Stimulated activated naive CD4-positive, alpha-beta T cell (primary cell): ENCODE results near the gene KIAA0513.
"Not testable (repeated sequence)": the region's sequence is repeated elsewhere in the genome, so short reads cannot be mapped to it uniquely, and the experiment has no call there.

Source experiments
- DNase-seq, 6 experiments: peaks; one replicate each; lab custom pipeline; 2025; lab: John Stamatoyannopoulos, UW

Gene KIAA0513

DNA sequence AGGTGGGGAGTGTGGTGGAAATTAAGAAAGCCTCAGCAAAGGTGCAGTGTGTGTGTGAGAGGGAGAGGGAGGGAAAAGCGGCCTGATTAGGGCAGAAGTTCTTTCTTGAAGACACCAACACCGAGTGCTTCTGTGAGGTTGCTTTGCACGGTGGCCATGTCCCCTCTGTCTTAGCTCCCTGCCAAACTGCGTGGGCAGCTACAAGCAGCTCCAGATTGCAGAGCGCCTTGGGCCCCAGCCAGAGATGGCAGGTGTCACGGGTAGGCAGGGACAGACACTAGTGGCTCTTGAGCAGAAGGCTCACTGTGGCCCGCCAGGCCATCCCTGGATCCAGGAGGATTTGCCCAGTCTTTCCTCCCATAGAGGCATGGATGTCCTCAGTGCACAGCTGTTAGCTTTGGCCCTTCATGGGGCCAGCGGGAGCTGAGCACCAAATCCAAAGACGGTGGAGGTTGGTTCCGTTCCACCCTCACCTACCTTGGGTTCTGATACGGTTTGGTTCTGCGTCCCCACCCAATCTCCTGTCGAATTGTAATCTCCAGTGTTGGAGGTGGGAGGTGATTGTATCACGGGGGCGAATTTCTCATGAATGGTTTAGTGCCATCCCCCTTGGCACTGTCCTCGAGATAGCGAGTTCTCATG, 21.4 kb downstream of the KIAA0513 start:
- DNase-seq = no peak

DNA sequence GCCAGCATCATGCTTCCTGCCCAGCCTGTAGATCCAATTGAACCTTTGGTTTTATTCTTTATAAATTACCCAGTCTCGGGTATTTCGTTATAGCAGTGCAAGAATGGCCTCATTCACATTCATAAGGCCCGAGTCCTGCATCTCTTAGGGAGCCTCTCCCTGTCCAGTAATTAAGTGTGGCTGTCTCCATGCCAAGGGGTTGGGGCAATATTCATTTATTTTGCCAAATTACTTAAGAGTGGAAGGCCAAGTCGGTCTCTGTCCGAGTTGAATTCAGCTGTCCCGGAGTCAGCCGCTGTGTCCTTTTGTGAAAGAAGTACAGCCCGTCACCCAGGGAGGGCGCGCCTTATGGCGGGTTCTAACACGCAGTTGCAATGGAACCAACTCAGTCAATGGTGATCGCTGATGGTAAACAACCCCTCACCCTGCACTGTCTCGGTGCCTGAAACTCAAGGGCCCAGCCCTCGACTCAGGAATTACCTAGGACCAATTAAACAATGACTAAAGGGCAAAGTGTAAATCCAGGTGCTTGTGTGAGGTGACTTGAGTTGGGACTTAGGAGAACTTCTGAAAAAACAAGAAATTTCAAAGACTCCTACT, 22.2 kb downstream of the KIAA0513 start:
- no peak for DNase-seq

DNA sequence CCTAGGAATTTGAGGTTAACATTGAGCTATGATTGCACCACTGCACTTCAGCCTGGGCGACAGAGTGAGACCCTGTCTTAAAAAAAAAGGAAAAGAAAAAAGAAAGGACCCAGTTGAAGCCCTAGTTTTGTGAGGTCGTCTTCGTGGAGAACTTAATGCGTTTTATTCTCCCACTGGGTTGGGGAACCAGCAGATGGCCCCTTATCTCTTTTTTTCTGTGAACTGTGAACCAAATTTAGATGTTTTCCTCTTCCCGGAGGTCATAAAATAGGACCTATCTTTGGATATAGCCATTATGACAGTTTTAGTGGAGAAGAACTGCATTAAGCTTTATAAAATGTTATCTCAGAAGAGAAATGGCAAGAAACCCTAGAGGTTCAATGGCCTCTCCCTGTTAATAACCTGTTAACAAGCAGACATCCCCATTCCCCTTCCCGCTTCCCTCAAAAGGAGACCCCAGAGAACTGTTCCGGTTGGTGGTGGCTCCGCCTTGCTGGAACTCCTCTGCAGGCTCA, 23.5 kb downstream of the KIAA0513 start:
- DNase-seq = no peak

DNA sequence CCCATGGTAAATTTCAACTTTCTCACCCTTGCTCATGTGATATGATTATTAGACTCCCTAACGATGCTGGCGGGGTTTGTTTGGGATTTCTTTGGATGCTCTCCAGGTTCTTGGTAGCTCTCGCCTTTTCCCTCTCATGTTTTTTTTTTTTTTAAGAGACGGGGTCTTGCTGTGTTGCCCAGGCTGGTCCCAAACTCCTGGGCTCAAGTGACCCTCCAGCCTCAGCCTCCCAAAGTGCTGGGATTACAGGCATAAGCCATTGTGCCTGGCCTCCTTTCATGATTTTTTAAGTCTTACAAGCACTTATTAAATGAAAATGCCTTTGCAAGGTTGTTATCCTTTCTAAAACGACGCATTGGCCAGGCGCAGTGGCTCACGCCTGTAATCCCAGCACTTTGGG, 24.1 kb downstream of the KIAA0513 start:
- DNase-seq = no peak

- no peak for DNase-seq
Observed at GRCh38 chr16:85052536-85052935, 24.9 kb downstream of the KIAA0513 start.

GRCh38 chr16:85054321-85054720, 26.7 kb downstream of the KIAA0513 start:
- not testable (repeated sequence) for DNase-seq

DNA sequence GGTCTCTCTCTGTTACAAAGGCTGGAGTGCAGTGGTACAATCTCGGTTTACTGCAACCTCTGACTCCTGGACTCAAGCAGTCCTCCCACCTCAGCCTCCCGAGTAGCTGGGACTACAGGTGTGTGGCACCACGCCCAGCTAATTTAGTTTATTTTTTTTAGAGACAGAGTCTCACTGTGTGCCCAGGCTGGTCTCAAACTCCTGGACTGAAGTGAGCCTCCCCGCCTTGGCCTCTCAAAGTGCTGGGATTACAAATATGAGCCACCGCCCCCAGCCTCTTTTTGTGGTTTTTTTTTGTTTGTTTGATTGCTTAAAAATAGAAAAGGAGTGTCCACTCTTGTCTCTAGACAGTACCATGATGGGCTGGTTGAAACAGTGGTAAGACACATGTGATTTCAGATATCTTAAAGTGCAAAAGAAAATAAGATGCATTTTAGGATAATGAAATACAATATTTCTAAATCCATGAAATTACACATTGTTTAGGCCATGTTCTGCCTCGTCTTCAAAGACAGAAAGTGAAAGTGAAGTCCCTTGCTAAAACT, 27.4 kb downstream of the KIAA0513 start:
- no peak for DNase-seq

DNA sequence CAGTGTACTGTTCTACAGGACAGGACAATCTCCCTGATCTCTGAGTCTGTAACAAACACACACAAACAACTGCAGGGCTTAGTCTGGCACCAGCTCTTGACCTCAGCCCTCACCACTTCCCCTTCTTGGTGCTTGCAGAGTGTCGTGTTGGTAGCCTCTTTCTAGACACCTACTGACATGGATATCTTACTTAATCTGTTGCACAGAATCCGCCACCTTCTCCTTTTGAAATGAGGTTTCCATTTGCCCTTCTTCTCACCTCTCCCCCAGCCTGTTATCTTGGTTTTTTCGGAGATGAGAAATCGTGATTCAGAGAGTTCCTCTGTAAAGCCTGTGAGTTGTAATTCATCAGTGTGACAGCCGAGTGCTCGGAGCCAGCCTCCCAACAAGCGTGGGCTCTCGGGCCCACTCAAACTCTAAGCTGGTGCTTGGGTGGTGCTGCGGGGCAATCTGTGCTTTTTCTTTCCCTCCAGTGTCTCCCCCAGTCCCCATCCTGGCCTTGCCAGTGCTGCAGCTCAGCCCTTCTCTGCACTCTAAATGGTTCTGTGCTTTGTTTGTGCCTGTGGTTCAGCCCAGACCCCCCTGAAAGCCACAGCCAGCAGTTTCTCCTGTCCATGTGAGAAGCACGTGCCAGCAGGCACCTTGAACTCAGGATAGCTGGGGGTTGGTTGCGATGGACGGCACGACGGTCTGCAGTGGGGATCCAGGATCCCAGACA, 28.1 kb downstream of the KIAA0513 start:
- DNase-seq = peak; percentile 19 to 89 (median 57)

DNA sequence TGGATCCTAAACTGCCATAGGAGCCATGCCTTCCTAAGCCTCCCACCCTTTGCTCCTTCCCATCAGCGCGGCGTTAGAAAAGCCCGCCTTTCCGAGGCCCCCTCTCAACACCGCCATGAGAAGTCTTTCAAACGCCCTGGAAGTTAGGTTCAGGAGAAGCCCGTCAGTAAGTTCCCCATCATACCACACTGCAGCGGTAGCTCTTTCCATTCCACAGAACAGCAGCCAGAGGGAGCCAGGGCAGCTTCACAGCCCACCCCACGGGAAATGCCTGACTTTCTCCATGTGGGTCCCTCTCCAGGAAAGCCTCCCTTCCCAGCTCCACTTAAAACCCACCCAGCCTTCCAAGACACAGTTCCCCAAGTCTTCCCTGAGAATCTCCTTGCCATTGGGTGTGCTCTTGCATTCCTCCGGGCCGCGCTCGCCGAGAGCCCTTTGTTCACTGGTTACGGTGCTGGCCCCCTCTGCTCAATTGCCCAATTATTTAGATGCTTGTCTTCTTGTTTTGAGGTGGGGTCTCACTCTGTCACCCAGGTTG, 28.7 kb downstream of the KIAA0513 start:
- DNase-seq = peak in 1 of 6 experiments; percentile 13

DNA sequence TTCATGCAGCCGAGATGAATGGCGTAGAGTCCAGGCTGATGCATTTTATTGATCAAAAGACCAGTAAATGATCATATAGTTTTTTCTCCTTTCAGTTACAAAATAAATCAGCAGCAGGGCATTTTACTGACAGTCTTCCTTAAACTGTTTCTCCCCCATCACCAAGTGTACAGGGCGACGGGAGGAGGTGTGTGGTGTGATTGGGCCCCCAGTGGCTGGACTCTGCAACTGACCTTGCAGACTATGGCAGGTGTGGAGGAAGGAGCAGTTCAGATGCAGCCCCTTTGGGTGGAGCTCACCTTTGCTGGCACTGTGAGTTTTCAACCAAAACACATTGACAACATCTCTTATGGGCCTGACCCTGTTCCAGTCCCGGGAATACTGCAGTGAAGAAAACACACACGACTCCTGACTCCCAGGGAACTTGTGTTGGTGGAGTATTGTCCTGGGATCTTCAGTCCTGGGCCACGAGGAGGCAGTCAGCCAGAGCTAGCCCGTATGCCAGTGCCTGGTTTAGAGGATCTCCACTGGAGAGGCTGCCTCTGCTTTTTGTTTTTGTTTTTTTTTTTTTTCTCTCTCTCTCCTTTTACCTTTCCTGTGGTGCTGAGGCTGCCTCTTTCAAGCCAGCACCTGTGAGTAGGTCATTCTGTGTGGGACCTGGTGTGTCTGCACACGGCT, 29.8 kb downstream of the KIAA0513 start:
- DNase-seq = no peak

DNA sequence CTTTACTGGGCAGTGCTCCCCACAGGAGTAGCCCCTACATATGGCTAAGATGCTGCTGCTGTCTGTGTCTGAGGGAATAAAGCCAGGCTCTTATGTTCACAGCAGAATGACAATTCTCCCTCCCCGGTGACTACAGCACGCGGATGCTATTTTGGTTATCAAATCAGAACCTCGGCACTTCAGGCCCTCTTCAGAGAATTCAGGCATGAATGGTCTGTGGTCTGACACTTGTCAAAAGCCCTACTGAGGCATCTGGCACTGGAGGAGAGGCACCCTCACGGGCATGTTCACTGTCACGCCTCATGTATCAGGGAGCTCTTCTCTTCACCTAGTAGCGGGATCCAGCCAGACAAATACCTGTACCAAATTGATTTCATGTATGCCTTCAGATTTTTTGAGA, 30.4 kb downstream of the KIAA0513 start:
- no peak for DNase-seq

- DNase-seq = no peak
Observed at GRCh38 chr16:85058909-85059308, 31.3 kb downstream of the KIAA0513 start.

DNA sequence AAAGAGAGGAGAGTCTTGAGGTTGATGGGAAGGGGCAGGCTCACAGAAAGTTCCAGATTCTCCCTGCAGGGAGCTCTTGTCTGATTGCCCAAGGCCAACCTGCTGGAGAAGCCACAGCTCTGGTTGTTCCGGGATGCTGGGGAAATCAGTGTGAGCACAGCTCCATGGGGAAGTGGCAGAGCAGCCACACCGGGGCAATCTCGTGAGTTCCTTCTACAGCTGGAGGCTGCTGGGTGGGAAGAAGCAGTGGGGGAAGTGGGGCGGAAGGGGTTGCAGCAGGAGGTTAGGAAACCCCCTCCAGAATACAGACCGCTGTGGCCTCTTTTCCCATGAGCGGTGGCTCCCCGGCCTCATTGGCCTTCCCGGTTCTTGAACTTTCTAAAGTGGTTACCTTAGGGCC, 34.0 kb downstream of the KIAA0513 start:
- no peak for DNase-seq

- no peak for DNase-seq
Observed at GRCh38 chr16:85062323-85062722, 34.7 kb downstream of the KIAA0513 start.

GRCh38 chr16:85062845-85063244, 35.2 kb downstream of the KIAA0513 start:
- DNase-seq = no peak

GRCh38 chr16:85064186-85064585, 36.6 kb downstream of the KIAA0513 start:
- no peak for DNase-seq

DNA sequence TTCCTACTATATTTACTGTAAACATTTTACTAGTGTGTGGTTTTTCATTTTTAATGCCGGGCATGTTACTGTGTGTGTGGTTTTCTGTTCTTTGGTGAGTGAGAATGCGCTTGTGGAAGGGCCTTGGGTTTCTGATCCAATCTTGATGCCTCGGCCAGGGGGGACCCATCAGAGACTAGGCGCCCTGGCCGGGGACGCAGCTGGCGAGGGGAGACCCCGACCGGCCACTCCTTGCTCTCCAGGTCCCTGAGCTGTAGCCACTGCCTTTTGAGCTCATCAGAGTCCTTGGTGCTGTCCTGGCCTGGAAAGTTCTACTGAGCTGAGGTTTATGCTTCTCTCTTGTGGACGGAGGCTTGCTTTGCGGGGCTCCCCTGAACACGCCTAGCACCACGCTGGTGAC, 37.5 kb downstream of the KIAA0513 start:
- no peak for DNase-seq

DNA sequence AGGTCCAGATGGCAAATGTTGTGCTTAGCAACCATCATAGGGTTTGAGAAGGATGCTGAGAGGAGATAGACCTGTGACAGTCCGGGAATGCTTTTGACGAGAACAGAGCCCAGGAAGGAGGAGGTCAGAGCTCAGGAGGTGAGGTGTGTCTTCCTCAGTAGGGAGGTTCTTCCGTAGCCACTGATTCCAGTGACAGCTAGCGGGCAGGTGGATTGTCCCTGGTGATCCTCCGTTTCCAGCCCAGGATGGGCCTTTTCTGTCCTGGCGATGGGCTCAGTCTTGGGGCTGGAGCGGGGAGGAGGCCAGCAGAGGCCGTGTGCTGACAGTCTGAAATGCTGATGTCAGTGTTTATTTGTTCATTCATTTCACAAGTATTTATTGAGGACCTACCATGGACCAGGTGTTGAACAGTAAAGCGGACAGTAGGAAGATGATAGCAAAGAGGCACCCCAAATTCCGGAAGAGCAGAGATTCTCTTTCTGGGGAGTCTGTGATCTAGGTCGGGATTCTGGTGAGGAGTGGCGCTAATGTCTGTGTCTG, 38.8 kb downstream of the KIAA0513 start:
- no peak for DNase-seq

DNA sequence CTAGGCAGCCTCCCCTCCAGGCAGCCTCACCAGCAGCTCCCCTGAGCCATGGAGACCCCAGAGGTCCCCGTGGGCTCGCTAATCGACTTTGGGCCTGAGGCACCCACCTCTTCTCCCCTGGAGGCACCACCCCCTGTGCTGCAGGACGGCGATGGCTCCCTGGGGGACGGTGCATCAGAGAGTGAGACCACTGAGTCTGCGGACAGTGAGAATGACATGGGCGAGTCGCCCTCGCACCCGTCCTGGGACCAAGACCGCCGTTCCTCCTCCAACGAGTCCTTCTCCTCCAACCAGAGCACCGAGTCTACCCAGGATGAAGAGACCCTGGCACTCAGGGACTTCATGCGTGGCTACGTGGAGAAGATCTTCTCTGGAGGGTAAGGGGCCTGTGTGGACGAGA, 39.4 kb downstream of the KIAA0513 start:
- no peak for DNase-seq

DNA sequence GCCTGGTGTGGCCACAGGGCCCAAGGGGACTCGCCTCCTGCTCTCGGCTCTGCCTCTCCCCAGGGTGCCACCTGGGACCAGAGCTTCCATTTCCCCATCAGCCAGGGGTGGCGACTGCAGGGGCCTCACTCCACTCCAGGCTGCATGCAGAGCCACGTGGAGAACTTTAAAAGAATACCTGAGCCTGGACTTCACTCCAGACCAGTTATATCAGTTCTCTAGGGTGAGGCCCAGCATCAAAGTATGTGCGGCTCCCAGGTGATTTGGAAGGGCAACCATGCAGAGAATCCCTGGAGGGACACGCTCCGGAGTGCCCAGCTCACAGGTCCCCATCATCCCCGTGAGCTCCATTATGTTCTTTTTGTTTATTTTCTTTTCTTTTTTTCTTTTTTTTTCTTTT, 39.8 kb downstream of the KIAA0513 start:
- DNase-seq = no peak

DNA sequence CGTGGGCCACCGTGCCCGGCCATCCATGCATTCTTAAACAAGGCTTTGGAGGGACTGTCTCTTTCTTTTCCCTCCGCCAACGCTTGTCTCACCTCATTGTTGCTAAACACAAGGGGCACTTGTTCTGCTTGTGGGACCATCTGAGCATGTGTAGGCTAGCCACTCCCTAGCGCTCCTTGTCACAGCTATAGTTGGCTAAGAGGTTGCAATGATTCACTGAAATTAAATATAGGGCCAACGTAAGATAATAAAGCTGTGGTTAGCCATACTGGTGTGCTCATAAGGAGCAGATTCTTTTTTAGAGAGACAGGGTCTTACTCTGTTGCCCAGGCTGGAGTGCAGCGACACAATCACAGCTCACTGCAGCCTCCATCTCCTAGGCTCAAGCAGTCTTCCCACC, 41.2 kb downstream of the KIAA0513 start:
- DNase-seq = no peak

GRCh38 chr16:85069171-85069570, 41.6 kb downstream of the KIAA0513 start:
- no peak for DNase-seq
